Sigmoid colon (tissue), 4 donors: Measurements from ENCODE around the gene INSIG1.

Experiments
- POLR2A ChIP-seq, 2 donors: fragments of 450-650 bp; IDR thresholded peaks; one replicate each; pipeline ENCODE4 v1.6.1; 2016; ENCODE audit warnings: antibody characterized with exemption in 2 of 2, mild to moderate bottlenecking in 2 of 2, moderate library complexity in 2 of 2
- POLR2AphosphoS5 ChIP-seq, 4 donors: sonication (generic); formaldehyde crosslinking; IDR thresholded peaks; one replicate each; pipeline ENCODE4 v1.6.1; 2017; ENCODE audit warnings: antibody characterized with exemption in 4 of 4
- TF ChIP-seq, protein P1 (sequence below), 4 experiments: fragments of 450-650 bp in 3 of 4; fragments of 200-600 bp in 1 of 4; IDR thresholded peaks; one replicate each; pipeline ENCODE4 v1.5.1; 2016 to 2019; ENCODE audit warnings: antibody characterized with exemption in 4 of 4, mild to moderate bottlenecking in 3 of 4, moderate library complexity in 2 of 4

DNA sequence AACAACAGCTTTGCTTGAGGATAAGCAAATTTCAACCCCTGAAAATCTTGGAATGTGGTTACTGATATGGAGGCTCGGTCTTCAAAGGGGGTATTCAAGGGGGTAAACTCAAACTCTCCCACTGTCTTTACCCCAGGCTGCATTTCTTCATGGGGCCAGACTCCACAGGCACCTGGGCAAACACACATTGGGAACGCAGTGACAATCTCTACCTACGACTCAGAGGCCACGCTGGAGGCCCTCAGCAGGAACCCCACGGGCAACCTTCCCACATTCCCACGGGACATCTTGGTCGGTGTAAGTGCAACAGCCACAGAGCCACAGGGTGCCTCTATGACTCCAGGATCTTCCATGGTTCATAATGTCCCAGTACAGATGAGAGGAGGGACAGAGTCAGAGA is 2.2 kb upstream of the INSIG1 start:
- TF ChIP-seq, protein P1, sequence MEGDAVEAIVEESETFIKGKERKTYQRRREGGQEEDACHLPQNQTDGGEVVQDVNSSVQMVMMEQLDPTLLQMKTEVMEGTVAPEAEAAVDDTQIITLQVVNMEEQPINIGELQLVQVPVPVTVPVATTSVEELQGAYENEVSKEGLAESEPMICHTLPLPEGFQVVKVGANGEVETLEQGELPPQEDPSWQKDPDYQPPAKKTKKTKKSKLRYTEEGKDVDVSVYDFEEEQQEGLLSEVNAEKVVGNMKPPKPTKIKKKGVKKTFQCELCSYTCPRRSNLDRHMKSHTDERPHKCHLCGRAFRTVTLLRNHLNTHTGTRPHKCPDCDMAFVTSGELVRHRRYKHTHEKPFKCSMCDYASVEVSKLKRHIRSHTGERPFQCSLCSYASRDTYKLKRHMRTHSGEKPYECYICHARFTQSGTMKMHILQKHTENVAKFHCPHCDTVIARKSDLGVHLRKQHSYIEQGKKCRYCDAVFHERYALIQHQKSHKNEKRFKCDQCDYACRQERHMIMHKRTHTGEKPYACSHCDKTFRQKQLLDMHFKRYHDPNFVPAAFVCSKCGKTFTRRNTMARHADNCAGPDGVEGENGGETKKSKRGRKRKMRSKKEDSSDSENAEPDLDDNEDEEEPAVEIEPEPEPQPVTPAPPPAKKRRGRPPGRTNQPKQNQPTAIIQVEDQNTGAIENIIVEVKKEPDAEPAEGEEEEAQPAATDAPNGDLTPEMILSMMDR (IDR thresholded peaks at IDR 0.05) = no peak
- TF ChIP-seq POLR2AphosphoS5 (IDR thresholded peaks at IDR 0.05) = no peak
- no peak for TF ChIP-seq POLR2A (IDR thresholded peaks at IDR 0.05)
